22Rv1 (cell line): Measurements from ENCODE around the gene SPP1.

ENCODE experiments used
- ZFX ChIP-seq: fragments of 450-650 bp; IDR thresholded peaks from 2 replicates; pipeline ENCODE4 v1.6.1; 2017; ENCODE audit warnings: antibody characterized with exemption, borderline replicate concordance
- TF ChIP-seq, protein P1 (sequence below): fragments of 450-650 bp; IDR thresholded peaks from 2 replicates; pipeline ENCODE4 v1.5.1; 2017; ENCODE audit warnings: mild to moderate bottlenecking

- TF ChIP-seq, protein P1, sequence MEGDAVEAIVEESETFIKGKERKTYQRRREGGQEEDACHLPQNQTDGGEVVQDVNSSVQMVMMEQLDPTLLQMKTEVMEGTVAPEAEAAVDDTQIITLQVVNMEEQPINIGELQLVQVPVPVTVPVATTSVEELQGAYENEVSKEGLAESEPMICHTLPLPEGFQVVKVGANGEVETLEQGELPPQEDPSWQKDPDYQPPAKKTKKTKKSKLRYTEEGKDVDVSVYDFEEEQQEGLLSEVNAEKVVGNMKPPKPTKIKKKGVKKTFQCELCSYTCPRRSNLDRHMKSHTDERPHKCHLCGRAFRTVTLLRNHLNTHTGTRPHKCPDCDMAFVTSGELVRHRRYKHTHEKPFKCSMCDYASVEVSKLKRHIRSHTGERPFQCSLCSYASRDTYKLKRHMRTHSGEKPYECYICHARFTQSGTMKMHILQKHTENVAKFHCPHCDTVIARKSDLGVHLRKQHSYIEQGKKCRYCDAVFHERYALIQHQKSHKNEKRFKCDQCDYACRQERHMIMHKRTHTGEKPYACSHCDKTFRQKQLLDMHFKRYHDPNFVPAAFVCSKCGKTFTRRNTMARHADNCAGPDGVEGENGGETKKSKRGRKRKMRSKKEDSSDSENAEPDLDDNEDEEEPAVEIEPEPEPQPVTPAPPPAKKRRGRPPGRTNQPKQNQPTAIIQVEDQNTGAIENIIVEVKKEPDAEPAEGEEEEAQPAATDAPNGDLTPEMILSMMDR = no peak
- no peak for TF ChIP-seq ZFX
These were observed 11.0 kb downstream of the SPP1 start for GRCh38 chr4:87986508-87986907.
